Measurements from ENCODE around the gene VAC14. TPM values are rescaled to one million over a fixed set of nuclear protein-coding genes. Genes with fewer than 3 reads are reported as not detected.
A peak's percentile ranks its signal among the peaks of the same experiment; 100 is the strongest.

Gene VAC14
- total and polyA plus RNA-seq, 2 experiments from 2014 or later, result 42.3 to 77.7 TPM

DNA sequence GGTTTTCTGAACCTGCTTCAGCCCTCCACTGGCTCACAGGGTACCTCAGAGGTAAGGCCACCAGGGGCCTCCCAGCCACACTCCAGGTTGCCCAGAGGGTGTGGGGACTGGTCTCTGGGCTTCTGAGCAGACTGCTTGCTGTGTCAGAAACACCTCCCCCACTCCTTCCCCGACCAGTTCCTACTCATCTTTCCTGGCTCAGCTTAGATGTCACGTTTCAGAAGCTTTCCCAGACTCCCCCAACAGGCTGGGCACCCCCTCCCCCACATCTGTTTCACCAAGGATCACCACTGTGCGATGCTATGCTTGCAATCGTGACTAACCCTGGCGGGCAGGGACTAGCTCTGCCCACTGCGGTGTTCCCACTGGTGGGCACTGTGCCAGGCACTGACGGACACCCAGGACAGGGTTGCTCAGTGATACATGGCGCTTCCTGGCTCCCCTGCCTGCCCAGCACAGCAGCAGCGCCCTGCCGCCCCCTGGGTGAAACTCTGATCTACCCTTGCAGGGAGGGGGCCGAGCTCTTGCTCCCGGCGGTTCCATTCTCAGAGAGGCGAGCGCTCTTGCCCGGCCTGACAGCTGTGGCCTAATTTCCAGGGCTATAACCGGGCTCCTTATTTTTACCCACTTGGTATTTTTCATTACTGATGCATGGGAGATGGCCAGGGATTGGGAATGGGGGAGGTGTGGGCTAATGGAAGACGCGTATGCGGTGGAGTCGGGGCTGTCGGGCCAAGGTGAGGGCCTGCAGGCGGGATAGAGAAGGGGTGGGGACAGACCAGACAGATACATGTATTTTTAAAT, 85.7 kb downstream of the VAC14 start (continued):
- TF ChIP-seq, protein P1, sequence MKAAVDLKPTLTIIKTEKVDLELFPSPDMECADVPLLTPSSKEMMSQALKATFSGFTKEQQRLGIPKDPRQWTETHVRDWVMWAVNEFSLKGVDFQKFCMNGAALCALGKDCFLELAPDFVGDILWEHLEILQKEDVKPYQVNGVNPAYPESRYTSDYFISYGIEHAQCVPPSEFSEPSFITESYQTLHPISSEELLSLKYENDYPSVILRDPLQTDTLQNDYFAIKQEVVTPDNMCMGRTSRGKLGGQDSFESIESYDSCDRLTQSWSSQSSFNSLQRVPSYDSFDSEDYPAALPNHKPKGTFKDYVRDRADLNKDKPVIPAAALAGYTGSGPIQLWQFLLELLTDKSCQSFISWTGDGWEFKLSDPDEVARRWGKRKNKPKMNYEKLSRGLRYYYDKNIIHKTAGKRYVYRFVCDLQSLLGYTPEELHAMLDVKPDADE (IDR thresholded peaks at IDR 0.05), result no peak
- TF ChIP-seq EZH2phosphoT487 (IDR thresholded peaks at IDR 0.05; ENCODE audit: unreplicated experiment), result no peak
- no peak for TF ChIP-seq ZNF114 (CRISPR knock-in tag; IDR thresholded peaks at IDR 0.05)
- TF ChIP-seq ZNF331 (CRISPR knock-in tag; IDR thresholded peaks at IDR 0.05; ENCODE audit: low read depth), result no peak
- no peak for TF ChIP-seq POLR2AphosphoS5 (IDR thresholded peaks at IDR 0.05; ENCODE audit: low read depth)
- TF ChIP-seq STAT1 (IDR thresholded peaks at IDR 0.05; ENCODE audit: unreplicated experiment), result no peak
- TF ChIP-seq, protein P2, sequence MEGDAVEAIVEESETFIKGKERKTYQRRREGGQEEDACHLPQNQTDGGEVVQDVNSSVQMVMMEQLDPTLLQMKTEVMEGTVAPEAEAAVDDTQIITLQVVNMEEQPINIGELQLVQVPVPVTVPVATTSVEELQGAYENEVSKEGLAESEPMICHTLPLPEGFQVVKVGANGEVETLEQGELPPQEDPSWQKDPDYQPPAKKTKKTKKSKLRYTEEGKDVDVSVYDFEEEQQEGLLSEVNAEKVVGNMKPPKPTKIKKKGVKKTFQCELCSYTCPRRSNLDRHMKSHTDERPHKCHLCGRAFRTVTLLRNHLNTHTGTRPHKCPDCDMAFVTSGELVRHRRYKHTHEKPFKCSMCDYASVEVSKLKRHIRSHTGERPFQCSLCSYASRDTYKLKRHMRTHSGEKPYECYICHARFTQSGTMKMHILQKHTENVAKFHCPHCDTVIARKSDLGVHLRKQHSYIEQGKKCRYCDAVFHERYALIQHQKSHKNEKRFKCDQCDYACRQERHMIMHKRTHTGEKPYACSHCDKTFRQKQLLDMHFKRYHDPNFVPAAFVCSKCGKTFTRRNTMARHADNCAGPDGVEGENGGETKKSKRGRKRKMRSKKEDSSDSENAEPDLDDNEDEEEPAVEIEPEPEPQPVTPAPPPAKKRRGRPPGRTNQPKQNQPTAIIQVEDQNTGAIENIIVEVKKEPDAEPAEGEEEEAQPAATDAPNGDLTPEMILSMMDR (conservative IDR thresholded peaks at IDR 0.05; ENCODE audit: low read depth in 2 of 2), result no peak
- no peak for TF ChIP-seq CREB1 (CRISPR knock-in tag; IDR thresholded peaks at IDR 0.05; ENCODE audit: low read depth)
- no peak for TF ChIP-seq JUNB (IDR thresholded peaks at IDR 0.05; ENCODE audit: unreplicated experiment)

DNA sequence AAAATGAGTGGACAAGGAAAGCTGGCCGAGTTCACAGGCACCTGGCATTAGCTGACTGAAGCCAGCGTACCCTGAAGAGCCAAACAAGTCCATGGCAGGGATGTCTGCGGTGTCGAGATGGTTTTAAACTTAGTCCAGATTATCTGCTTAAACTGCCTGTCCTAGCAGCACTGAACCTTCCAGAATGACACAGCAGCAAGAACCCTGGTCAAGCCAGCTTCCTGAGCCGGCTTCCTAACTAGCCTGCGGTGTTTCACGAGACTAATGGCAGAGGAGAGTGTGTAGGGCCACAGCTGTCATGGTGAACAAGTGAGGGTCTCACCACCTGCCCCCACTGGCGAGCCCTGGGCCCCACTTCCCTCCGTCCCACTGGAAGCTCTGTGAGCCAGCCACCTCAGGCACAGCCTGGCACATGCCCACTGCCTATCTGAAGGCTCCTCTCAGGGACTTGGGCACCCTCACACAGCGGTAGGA, 86.3 kb downstream of the VAC14 start:
- Histone ChIP-seq H3K27ac (ENCODE audit: low read depth) (no peak overlapping the region), H2AFZ (no peak overlapping the region), H3K4me2 (peak overlapping the region; percentile 20; the same call in 1 of the 2 replicates), H3K9me2 (ENCODE audit: insufficient read depth) (no peaks in the 10 kb centered on the region), H3K4me1 (ENCODE audit: insufficient read depth) (peaks cover 32% of the 10 kb centered on the region), H3K36me3 (ENCODE audit: insufficient read depth) (no peaks in the 10 kb centered on the region), H3F3A (replicated peaks; ENCODE audit: low read depth) (peaks cover 6% of the 10 kb centered on the region; the same call in 1 of the 2 replicates), H3K79me2 (replicated peaks; ENCODE audit: insufficient read depth) (no peaks in the 10 kb centered on the region), H3K27me3 (ENCODE audit: insufficient read depth) (no peaks in the 10 kb centered on the region), H4K20me1 (replicated peaks; ENCODE audit: insufficient read depth) (no peaks in the 10 kb centered on the region), H3K4me3 (no peak overlapping the region)
- DNase-seq (ENCODE audit: low spot score), result no peak
- no peak for ATAC-seq
- peaks cover 57% of the 10 kb centered on the region for H3K4me1 Mint-ChIP-seq
- TF ChIP-seq ZNF331 (CRISPR knock-in tag; IDR thresholded peaks at IDR 0.05; ENCODE audit: low read depth) (no peak), POLR2AphosphoS5 (IDR thresholded peaks at IDR 0.05; ENCODE audit: low read depth) (no peak), NANOG (IDR thresholded peaks at IDR 0.05; ENCODE audit: borderline replicate concordance) (no peak), JUNB (IDR thresholded peaks at IDR 0.05; ENCODE audit: unreplicated experiment) (no peak), CREB1 (CRISPR knock-in tag; IDR thresholded peaks at IDR 0.05; ENCODE audit: low read depth) (no peak)
- TF ChIP-seq, protein P1 (IDR thresholded peaks at IDR 0.05), result no peak
- TF ChIP-seq, protein P3, sequence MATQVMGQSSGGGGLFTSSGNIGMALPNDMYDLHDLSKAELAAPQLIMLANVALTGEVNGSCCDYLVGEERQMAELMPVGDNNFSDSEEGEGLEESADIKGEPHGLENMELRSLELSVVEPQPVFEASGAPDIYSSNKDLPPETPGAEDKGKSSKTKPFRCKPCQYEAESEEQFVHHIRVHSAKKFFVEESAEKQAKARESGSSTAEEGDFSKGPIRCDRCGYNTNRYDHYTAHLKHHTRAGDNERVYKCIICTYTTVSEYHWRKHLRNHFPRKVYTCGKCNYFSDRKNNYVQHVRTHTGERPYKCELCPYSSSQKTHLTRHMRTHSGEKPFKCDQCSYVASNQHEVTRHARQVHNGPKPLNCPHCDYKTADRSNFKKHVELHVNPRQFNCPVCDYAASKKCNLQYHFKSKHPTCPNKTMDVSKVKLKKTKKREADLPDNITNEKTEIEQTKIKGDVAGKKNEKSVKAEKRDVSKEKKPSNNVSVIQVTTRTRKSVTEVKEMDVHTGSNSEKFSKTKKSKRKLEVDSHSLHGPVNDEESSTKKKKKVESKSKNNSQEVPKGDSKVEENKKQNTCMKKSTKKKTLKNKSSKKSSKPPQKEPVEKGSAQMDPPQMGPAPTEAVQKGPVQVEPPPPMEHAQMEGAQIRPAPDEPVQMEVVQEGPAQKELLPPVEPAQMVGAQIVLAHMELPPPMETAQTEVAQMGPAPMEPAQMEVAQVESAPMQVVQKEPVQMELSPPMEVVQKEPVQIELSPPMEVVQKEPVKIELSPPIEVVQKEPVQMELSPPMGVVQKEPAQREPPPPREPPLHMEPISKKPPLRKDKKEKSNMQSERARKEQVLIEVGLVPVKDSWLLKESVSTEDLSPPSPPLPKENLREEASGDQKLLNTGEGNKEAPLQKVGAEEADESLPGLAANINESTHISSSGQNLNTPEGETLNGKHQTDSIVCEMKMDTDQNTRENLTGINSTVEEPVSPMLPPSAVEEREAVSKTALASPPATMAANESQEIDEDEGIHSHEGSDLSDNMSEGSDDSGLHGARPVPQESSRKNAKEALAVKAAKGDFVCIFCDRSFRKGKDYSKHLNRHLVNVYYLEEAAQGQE (IDR thresholded peaks at IDR 0.05; ENCODE audit: unreplicated experiment), result no peak
- peaks cover 18% of the 10 kb centered on the region for H3K27me3 Mint-ChIP-seq (ENCODE audit: insufficient read depth, low read depth, poor library complexity)
- H3K4me3 Mint-ChIP-seq, result no peak overlapping the region
- peaks cover 4% of the 10 kb centered on the region; the same call in 1 of the 3 replicates for H3K9me3 Mint-ChIP-seq
- H3K36me3 Mint-ChIP-seq (ENCODE audit: low read depth), result peaks cover 6% of the 10 kb centered on the region
- H3K27ac Mint-ChIP-seq, result peak overlapping the region; percentile 77

All from GM23338 (cell line).